Astrocyte (in vitro differentiated cells and primary cell): ENCODE measurements around the gene ZC3H15.

Experiments used
- CTCF ChIP-seq: IDR thresholded peaks from 2 replicates; pipeline ENCODE4 v1.5.1; 2011; ENCODE audit warnings: low read depth, mild to moderate bottlenecking, inconsistent platforms, low read length, moderate library complexity; ENCODE audit not compliant: insufficient read depth
- EZH2 ChIP-seq: IDR thresholded peaks from 2 replicates; pipeline ENCODE4 v1.6.1; 2012; ENCODE audit warnings: mild to moderate bottlenecking, low read length, inconsistent platforms; ENCODE audit not compliant: insufficient read depth

GRCh38 chr2:186443851-186444250, 42.2 kb upstream of the ZC3H15 start:
- TF ChIP-seq EZH2 (no peak), CTCF (no peak)
